ENCODE results near the gene CASQ2. TPM values are rescaled to one million over a fixed set of nuclear protein-coding genes. Genes with fewer than 3 reads are reported as not detected.

Gene CASQ2
- total and polyA plus RNA-seq, 8 donors, result 0.81 to 41.4 (median 7.9) TPM

DNA sequence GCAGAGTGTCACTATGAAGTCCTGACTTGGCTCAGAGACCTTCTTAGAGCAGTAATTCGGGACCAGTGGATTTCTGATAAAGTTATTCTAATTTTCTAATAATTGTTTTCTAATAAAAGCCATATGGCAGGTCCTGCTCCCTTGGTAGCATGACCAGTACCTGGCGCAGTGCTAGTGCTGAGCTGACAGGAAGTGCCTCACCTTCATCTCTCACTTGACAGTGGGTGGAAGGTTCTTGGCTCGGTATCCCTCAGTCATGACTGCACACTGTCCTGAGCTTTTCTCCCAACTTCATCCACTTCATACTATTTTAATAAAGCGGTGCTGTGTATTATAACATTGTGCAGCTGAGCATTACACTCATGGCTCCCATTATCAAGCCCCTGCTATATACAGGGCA lies 112.6 kb downstream of the CASQ2 start:
- no peak for DNase-seq
- Histone ChIP-seq H3K36me3 (peaks cover 0 to 41% (median 40%) of the 10 kb centered on the region in 4 donors), H3K27me3 (no peaks in the 10 kb centered on the region), H3K9me3 (no peaks in the 10 kb centered on the region), H3K4me3 (no peak overlapping the region), H3K4me1 (peaks cover 15 to 43% (median 25%) of the 10 kb centered on the region in 4 donors), H3K27ac (no peak overlapping the region)
- intact Hi-C loops (cut with DNase I; ENCODE audit: low total_unique reads), result no loop called here
- WGBS, 5 donors, result 76 to 92% (median 81%) methylated on average over 4 of the region's 4 CpGs
- no peak for TF ChIP-seq POLR2AphosphoS5 (IDR thresholded peaks at IDR 0.05)
- no peak for TF ChIP-seq POLR2A (IDR thresholded peaks at IDR 0.05)
- no peak for TF ChIP-seq EP300 (IDR thresholded peaks at IDR 0.05)
- no peak for TF ChIP-seq CTCF (IDR thresholded peaks at IDR 0.05)

DNA sequence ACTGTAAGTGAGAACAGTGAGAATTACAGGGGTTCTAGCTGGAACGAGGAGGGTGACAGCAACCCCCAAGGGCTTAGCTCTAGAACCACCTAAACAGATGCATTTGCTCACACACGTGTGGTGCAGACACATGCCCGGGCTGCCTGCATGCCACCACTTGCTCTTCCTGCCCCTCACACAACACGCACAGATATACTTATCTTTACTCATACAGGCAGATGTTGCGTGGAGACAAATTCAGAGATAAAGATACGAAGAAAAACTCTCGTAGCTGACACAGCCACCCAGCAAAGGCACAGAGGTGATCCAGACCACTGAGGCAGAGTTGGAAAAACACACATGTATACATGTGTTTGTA lies 113.2 kb downstream of the CASQ2 start:
- TF ChIP-seq POLR2A (IDR thresholded peaks at IDR 0.05) (no peak), CTCF (IDR thresholded peaks at IDR 0.05) (no peak), POLR2AphosphoS5 (IDR thresholded peaks at IDR 0.05) (no peak), EP300 (IDR thresholded peaks at IDR 0.05) (no peak)
- 32 to 48% (median 37%) methylated on average over 7 of the region's 7 CpGs for WGBS, 5 donors
- intact Hi-C loops (cut with DNase I; ENCODE audit: low total_unique reads), result no loop called here
- Histone ChIP-seq H3K27ac (peak overlapping the region; percentile 15 to 42 (median 25)), H3K36me3 (peaks cover 0 to 35% (median 34%) of the 10 kb centered on the region in 4 donors), H3K4me3 (no peak overlapping the region), H3K27me3 (no peaks in the 10 kb centered on the region), H3K9me3 (no peaks in the 10 kb centered on the region), H3K4me1 (peaks cover 17 to 50% (median 31%) of the 10 kb centered on the region in 4 donors)
- DNase-seq, result no peak

DNA sequence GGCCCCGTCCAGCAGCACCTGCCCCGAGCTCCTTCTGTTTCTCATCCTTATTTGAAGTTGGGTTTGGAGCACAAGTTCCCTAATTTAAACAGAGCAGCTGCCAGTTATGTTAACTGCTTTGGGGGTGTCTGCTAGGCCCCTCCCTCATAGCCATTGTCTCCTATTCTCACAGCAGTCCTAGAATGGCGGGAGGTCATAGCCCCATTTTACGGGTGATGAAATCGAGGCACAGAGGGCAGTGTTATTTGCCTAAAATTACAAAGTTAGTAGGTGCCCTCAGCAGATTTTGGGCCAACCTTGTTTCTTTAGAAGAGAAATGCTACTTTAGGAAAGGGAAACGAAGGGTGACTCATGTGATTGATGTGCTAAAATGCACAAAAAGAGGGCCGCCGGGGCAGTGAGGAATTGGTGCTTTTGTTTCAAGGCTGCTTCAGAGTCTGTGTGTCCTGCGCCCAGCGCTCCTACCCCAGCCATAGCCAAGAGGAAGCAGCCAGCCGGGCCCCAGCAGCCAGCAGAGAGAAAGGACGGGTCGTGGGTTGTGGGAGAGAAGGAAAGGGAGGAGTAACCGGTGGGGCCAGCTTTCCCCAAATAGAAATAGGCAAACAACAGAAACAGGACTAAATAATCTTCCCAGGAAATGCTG lies 113.7 kb downstream of the CASQ2 start:
- DNase-seq, result peak; percentile 67 to 71
- WGBS, 5 donors, result 28 to 40% (median 34%) methylated on average over 14 of the region's 14 CpGs
- peak overlapping the region; percentile 15 to 42 (median 25) for H3K27ac ChIP-seq
- H3K36me3 ChIP-seq, result peaks cover 0 to 30% (median 29%) of the 10 kb centered on the region in 4 donors
- H3K27me3 ChIP-seq, result no peaks in the 10 kb centered on the region
- no peak overlapping the region for H3K4me3 ChIP-seq
- no peaks in the 10 kb centered on the region for H3K9me3 ChIP-seq
- TF ChIP-seq EP300 (IDR thresholded peaks at IDR 0.05) (no peak), POLR2A (IDR thresholded peaks at IDR 0.05) (no peak), CTCF (IDR thresholded peaks at IDR 0.05) (no peak), POLR2AphosphoS5 (IDR thresholded peaks at IDR 0.05) (no peak)
- intact Hi-C loops (cut with DNase I; ENCODE audit: low total_unique reads), result no loop called here
- H3K4me1 ChIP-seq, result peaks cover 22 to 55% (median 35%) of the 10 kb centered on the region in 4 donors

DNA sequence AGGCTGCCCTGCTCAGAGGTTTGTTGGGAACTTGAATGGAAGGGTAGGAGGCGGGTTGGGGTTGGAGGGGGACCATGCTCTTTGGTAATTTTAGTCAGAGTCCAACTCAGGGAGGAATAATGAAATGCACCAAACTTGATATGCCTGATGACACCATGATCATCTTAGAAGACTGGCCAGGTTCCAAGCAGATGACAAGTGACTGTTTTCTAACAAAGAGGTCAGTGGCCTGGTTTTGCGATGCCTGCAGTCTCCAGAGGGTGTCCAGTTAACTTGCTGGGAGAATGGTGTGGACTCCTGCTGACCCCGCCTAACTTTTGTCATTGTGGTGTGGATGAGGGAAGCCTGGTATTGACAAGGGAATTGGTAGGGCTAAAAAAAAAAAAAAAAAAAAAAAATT lies 114.4 kb downstream of the CASQ2 start:
- H3K27me3 ChIP-seq, result no peaks in the 10 kb centered on the region
- no peak for DNase-seq
- H3K9me3 ChIP-seq, result no peaks in the 10 kb centered on the region
- H3K4me1 ChIP-seq, result peaks cover 28 to 61% (median 42%) of the 10 kb centered on the region in 4 donors
- intact Hi-C loops (cut with DNase I; ENCODE audit: low total_unique reads), result no loop called here
- WGBS, 5 donors, result 87 to 97% (median 95%) methylated on average over 3 of the region's 3 CpGs
- peaks cover 0 to 25% (median 23%) of the 10 kb centered on the region in 4 donors for H3K36me3 ChIP-seq
- H3K27ac ChIP-seq, result no peak overlapping the region
- no peak overlapping the region for H3K4me3 ChIP-seq
- TF ChIP-seq CTCF (IDR thresholded peaks at IDR 0.05) (no peak), POLR2A (IDR thresholded peaks at IDR 0.05) (no peak), EP300 (IDR thresholded peaks at IDR 0.05) (no peak), POLR2AphosphoS5 (IDR thresholded peaks at IDR 0.05) (no peak)
